ENCODE data around the gene SLC35F1. TPM values are rescaled to one million over a fixed set of nuclear protein-coding genes. Genes with fewer than 3 reads are reported as not detected.

The SLC35F1 gene
- polyA plus RNA-seq, 2 of the 4 experiments (the other 2 are of a cell fraction), result 0.01 TPM; not detected in 1

- no peak for TF ChIP-seq REST (IDR thresholded peaks at IDR 0.05)
- no peak for TF ChIP-seq SREBF2 (IDR thresholded peaks at IDR 0.05)
- TF ChIP-seq FOXS1 (CRISPR knock-in tag; IDR thresholded peaks at IDR 0.05), result no peak
Observed at GRCh38 chr6:118012944-118013343, 105.9 kb downstream of the SLC35F1 start (continued).

DNA sequence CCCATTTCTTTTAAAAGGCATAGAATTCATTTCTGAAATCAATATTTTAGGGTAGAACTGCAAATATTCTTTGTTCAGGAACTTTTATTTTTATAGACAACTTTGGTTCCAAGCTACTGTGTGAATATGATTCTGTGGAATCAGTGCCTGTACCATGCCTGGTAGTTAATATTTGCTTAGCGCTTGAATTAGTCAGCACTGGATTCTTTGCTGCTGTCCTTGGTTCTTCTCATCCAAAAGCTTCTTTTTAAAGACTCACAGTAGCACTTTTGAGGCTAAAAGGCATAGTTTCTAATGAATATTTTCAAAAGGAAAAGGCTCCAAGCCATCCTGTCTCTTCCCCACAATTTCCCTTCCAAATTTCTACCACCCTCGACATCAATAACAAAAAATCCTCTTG, 109.5 kb downstream of the SLC35F1 start:
- no peak for FAIRE-seq
- TF ChIP-seq KDM1A (IDR thresholded peaks at IDR 0.05; ENCODE audit: low read depth) (no peak), JUN (IDR thresholded peaks at IDR 0.05) (no peak), NFE2L2 (conservative IDR thresholded peaks at IDR 0.05; ENCODE audit: low read length) (no peak), JUNB (IDR thresholded peaks at IDR 0.05) (no peak), CEBPB (IDR thresholded peaks at IDR 0.05) (no peak), ZNF302 (CRISPR knock-in tag; IDR thresholded peaks at IDR 0.05) (no peak), TP53 (CRISPR knock-in tag; IDR thresholded peaks at IDR 0.05) (no peak), HOXB13 (CRISPR knock-in tag; IDR thresholded peaks at IDR 0.05; ENCODE audit: low read depth) (no peak), RFX5 (IDR thresholded peaks at IDR 0.05) (no peak), POLR2AphosphoS2 (conservative IDR thresholded peaks at IDR 0.05; ENCODE audit: low read length) (no peak), E2F6 (IDR thresholded peaks at IDR 0.05; ENCODE audit: borderline replicate concordance, low read depth) (no peak), BCL3 (IDR thresholded peaks at IDR 0.05) (no peak), RARB (CRISPR knock-in tag; IDR thresholded peaks at IDR 0.05) (no peak), NR3C1 (IDR thresholded peaks at IDR 0.05) (no peak)
- TF ChIP-seq, protein P1, sequence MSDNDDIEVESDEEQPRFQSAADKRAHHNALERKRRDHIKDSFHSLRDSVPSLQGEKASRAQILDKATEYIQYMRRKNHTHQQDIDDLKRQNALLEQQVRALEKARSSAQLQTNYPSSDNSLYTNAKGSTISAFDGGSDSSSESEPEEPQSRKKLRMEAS (IDR thresholded peaks at IDR 0.05), result no peak
- no peak for DNase-seq (ENCODE audit: low read depth in 1 of 2, low spot score in 1 of 2)
- 38% methylated on average over 2 of the region's 2 CpGs for WGBS (ENCODE audit: missing lambda C conversion rate)
- CTCF ChIA-PET, result no interaction called here
- H3K27ac ChIP-seq, result no peak overlapping the region
- no peak for ATAC-seq
- H3K4me2 ChIP-seq, result no peak overlapping the region
- no peaks in the 10 kb centered on the region for H3K9me3 ChIP-seq
- H3K4me1 ChIP-seq, result no peaks in the 10 kb centered on the region
- H3K4me3 ChIP-seq, result no peak overlapping the region
- POLR2A ChIA-PET, result no interaction called here

GRCh38 chr6:118017301-118017848, 110.3 kb downstream of the SLC35F1 start:
- Histone ChIP-seq H3K4me3 (no peak overlapping the region), H3K27ac (no peak overlapping the region), H3K4me2 (no peak overlapping the region), H3K4me1 (no peaks in the 10 kb centered on the region), H3K9me3 (no peaks in the 10 kb centered on the region)
- ChIA-PET CTCF (no interaction called here), POLR2A (no interaction called here)
- no peak for ATAC-seq
- no peak for DNase-seq (ENCODE audit: low read depth in 1 of 2, low spot score in 1 of 2)
- 0% methylated on average over 2 of the region's 2 CpGs for WGBS (ENCODE audit: missing lambda C conversion rate)
- TF ChIP-seq MYC (IDR thresholded peaks at IDR 0.05; ENCODE audit: borderline replicate concordance, low read length), result no peak
- no peak for TF ChIP-seq TFCP2L1 (CRISPR knock-in tag; IDR thresholded peaks at IDR 0.05)
- TF ChIP-seq ESRRA (IDR thresholded peaks at IDR 0.05; ENCODE audit: borderline replicate concordance, low read length), result no peak
- no peak for TF ChIP-seq EHF (CRISPR knock-in tag; IDR thresholded peaks at IDR 0.05)
- TF ChIP-seq KDM5A (IDR thresholded peaks at IDR 0.05), result no peak
- no peak for TF ChIP-seq CBX8 (IDR thresholded peaks at IDR 0.05)
- no peak for TF ChIP-seq CHD2 (IDR thresholded peaks at IDR 0.05; ENCODE audit: low read length, partially characterized antibody)
- TF ChIP-seq ZNF302 (CRISPR knock-in tag; IDR thresholded peaks at IDR 0.05), result no peak
- no peak for TF ChIP-seq HDAC2 (IDR thresholded peaks at IDR 0.05)
- TF ChIP-seq, protein P2, sequence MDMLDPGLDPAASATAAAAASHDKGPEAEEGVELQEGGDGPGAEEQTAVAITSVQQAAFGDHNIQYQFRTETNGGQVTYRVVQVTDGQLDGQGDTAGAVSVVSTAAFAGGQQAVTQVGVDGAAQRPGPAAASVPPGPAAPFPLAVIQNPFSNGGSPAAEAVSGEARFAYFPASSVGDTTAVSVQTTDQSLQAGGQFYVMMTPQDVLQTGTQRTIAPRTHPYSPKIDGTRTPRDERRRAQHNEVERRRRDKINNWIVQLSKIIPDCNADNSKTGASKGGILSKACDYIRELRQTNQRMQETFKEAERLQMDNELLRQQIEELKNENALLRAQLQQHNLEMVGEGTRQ (IDR thresholded peaks at IDR 0.05), result no peak
- no peak for TF ChIP-seq POLR2AphosphoS2 (conservative IDR thresholded peaks at IDR 0.05; ENCODE audit: low read length)
- FAIRE-seq, result no peak
